Skeletal muscle cell (primary cell): ENCODE data around the gene EPHB4.
"Not testable (repeated sequence)": the region's sequence is repeated elsewhere in the genome, so short reads cannot be mapped to it uniquely, and the experiment has no call there.

ENCODE experiments used
- DNase-seq: peaks from one replicate; pipeline ENCODE4 v3.0.0-alpha.2; 2010; ENCODE audit warnings: low read depth
- H3K4me3 ChIP-seq: 2 replicates; pipeline ENCODE4 v1.5.1; 2011; ENCODE audit warnings: low read depth, mild to moderate bottlenecking, control low read depth, low read length, moderate library complexity

The EPHB4 gene

DNA sequence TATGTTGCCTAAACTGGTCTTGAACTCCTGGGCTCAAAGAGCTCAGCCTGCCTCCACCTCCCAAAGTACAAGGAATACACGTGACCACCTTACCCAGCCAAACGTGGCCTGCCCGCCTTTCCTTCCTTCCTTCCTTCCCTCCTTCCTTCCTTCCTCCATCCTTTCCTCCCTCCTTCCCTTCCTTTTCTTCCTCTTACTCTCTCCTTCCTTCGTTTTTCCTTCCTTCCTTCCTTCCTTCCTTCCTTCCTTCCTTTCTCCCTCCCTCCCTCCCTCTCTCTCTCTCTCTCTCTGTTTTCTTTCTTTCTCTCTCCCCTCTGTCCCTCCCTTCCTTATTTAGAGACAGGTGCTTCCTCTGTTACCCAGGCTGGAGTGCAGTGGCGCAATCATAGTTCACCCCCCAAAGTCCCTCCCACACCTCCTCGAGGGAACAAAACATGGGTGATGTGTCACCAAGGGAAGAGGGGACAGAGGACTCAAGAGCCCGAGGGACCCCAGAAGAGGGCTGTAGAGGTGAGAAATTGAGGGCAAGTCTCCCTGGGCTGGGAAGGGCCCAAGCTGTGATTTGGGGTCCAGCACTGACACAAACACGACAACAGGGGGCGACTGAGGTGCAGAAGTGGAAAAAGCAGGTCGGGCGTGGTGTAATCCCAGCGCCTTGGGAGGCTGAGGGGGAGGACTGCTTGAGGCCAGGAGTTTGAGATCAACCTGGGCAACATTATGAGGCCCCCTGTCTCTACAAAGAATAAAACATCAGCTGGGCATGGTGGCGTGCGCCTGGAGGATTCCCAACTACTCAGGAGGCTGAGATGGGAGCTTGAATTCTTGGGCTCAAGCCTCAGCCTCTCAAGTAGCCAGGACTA lies 28.1 kb downstream of the EPHB4 start:
- no peak overlapping the region for H3K4me3 ChIP-seq
- DNase-seq: peak; percentile 3

DNA sequence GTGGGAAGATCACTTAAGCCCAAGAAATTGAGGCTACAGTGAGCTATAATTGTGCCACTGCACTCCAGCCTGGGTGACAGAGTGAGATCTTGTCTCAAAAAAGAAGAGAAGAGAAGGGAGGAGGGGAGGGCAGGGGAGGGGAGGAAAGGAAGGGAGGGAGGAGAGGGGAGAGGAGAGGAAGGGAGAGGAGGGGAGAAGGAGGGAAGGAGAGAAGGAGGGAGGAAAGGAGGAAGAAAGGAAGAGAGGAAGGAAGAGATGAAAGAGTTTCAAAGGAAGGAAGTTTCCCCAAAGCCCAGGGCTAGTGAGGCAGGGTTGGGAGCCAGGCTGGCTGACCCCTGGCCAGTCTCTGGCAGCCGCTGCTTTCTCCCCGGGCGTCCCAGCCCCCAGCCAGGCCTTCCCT lies 32.6 kb downstream of the EPHB4 start:
- DNase-seq: no peak
- no peak overlapping the region for H3K4me3 ChIP-seq

DNA sequence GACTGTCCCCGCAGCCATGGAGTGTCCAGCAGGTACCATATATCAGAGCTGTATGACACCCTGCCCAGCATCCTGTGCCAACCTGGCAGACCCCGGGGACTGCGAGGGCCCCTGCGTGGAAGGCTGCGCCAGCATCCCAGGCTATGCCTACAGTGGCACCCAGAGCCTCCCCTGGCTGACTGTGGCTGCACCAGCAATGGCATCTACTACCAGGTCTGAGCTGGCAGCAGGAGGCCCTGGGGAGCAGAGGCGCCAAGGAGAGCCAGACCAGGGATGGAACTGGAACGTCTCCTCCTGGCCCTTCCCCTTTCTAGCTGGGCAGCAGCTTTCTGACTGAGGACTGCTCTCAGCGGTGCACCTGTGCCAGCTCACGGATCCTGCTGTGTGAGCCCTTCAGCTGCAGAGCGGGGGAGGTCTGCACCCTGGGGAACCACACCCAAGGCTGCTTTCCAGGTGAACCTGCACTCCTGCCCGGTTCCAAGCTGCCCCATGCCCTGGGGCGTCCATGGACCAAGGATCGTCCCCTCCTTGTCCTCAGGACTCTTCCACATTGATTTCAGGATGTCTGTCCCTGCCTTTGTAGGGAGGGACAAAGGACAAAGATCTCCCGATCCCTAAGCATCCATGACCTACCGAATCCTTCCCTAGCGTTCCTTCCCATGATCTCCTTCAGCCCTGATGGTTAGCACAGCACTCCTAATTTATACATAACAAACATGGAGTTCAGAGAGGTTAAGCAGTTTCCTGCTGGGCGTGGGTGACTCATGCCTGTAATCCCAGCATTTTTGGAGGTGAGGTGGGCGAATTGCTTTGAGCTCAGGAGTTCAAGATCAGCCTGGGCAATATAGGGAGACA lies 33.3 kb downstream of the EPHB4 start:
- H3K4me3 ChIP-seq: no peak overlapping the region
- no peak for DNase-seq

DNA sequence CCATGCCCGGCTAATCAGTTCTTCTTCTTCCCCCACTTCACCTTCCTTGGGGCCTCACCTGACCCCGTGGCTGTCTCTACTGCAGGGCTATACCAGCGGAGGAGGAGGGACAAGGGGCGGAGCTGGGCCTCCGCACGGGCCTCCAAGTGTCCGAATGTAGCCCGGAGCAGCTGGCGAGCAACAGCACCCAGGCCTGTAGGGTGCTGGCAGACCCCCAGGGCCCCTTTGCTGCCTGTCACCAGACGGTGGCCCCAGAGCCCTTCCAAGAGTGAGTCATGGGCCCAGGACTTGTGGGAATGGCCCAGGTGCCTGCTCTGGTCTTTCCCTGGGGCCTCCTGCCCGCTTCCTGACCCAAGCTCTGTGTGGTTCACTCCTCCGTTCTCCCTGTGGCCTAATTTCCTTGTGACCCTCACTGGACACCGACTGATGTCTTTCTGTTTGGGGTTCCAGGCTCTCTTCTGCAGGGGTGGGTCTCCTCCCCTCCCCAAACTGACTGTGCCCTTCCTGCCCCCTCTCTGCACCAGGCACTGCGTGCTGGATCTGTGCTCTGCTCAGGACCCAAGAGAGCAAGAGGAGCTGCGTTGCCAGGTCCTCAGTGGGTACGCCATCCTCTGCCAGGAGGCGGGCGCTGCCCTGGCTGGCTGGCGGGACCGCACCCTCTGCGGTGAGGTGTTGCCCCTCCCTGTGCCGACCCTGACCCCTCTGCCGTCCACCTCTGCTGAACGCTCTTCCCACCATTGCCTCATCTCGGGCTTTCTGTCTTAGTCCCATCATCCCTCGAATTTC lies 35.2 kb downstream of the EPHB4 start:
- DNase-seq: no peak
- H3K4me3 ChIP-seq: no peak overlapping the region

DNA sequence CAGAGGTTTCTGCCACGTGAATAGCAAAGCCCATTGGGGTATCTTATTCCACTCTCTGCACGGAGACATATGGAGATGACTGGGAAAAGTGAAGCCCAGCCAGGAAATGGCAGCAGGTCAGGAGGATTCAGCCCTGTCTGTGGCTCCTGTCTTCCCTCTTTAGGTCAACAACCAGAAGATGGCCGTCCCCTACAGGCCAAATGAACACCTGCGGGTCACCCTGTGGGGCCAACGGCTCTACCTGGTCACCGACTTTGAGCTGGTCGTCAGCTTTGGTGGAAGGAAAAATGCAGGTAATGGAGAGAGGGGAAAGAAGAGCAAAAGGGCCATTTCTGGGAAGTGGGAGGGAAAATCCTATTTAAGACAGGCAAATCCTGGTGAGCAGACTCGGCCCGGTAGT lies 38.3 kb downstream of the EPHB4 start:
- no peak for DNase-seq
- H3K4me3 ChIP-seq: no peak overlapping the region

DNA sequence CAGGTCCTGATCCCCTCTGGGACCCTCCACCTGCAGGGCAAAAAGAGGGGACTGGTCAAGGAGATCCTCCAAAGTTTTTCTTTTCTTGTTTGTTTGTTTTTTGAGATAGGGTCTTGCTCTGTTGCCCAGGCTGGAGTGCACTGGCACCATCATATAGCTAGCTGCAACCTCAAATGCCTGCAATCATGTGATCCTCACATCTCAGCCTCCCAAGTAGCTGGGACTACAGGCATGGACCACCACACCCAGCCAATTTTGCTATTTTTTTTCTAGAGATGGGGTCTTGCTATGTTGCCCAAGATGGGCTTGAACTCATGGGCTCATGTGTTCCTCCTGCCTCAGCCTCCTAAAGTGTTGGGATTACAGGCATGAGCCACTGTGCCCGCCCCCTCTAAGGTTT lies 41.0 kb downstream of the EPHB4 start:
- H3K4me3 ChIP-seq: no peak overlapping the region
- DNase-seq: no peak

DNA sequence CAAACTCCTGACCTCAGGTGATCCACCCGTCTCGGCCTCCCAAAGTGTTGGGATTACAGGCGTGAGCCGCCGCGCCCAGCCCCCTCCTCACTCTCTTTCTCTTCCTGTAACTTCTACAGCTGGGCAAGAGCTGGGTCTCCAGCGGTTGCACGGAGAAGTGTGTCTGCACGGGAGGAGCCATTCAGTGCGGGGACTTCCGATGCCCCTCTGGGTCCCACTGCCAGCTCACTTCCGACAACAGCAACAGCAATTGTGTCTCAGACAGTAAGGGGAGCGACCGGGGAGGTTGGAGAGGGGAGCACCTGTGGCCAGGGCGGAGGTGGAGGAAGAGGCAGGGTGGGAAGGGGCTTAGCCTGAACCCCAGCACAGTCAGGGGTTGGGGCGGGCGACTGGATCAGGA lies 41.4 kb downstream of the EPHB4 start:
- no peak for DNase-seq

DNA sequence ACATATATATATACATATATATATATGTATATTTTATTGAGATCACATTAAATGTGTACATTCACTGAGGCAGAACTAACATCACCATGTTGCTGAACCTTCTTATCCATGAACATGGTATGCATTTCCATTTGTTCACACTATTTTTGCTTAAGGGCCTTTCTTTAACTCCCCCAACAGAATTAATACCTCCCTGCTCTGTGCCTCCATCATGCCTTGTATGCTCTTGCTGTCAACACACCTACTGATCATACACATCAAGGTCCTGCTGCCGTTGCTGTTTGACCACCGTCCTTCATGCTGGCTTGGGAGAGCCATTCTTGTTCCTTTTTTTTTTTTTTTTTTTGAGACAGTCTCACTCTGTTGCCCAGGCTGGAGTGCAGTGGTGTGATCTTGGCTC lies 43.5 kb downstream of the EPHB4 start:
- DNase-seq: no peak
- no peak overlapping the region for H3K4me3 ChIP-seq

More for the DNA sequence above, 41.4 kb downstream of the EPHB4 start:
- H3K4me3 ChIP-seq: no peak overlapping the region

DNA sequence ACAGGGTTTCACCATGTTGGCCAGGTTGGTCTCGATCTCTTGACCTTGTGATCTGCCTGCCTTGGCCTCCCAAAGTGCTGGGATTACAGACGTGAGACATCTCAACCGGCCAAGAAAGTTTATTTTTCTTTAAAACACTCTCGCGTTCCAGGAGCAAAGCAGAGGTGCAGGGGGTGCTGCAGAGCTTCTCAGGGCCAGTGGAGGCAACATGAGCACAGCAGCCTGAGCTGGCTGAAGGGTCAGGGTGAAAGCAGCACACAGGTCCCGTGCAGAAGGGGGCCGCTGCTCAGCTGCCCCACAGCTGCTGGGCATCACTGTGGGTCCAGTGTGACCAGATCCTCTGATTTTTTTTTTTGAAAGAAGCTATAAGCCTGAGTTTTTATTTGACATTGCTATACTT lies 46.1 kb downstream of the EPHB4 start:
- DNase-seq: no peak
- H3K4me3 ChIP-seq: no peak overlapping the region

DNA sequence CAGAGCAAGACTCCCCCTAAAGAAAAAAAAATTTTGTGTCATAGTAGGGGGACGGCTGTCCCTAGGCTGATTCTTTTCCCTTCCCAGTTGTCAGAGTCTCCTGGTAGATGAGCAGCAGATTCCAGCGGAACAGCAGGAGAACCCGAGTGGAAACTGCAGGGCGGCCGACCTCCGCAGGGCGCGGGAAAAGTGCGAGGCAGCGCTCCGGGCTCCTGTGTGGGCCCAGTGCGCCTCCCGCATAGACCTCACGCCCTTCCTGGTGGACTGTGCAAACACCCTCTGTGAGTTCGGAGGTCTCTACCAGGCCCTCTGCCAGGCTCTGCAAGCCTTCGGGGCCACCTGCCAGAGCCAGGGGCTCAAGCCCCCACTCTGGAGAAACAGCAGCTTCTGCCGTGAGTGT lies 48.0 kb downstream of the EPHB4 start:
- H3K4me3 ChIP-seq: no peak overlapping the region
- no peak for DNase-seq

DNA sequence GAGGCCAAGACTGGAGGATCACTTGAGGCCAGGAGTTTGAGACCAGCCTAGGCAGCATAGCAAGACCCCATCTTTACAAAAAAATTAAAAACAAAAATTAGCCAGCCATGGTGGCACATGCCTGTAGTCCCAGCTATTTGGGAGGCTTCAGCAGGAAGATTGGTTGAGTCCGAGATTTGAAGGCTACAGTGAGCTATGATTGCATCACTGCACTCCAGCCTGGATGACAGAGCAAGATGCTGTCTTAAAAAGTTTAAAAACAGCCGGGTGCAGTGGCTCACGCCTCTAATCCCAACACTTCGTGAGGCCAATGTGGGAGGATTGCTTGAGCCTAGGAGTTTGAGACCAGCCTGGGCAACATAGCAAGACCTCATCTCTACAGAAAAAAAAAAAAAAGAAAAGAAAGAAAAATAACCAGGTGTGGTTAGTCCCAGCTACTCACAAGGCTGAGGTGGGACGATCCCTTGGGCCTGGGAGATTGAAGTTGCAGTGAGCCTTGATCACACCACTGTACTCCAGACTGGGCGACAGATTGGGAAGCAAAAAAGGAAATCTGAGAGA lies 49.2 kb downstream of the EPHB4 start:
- DNase-seq: no peak
- H3K4me3 ChIP-seq: no peak overlapping the region

DNA sequence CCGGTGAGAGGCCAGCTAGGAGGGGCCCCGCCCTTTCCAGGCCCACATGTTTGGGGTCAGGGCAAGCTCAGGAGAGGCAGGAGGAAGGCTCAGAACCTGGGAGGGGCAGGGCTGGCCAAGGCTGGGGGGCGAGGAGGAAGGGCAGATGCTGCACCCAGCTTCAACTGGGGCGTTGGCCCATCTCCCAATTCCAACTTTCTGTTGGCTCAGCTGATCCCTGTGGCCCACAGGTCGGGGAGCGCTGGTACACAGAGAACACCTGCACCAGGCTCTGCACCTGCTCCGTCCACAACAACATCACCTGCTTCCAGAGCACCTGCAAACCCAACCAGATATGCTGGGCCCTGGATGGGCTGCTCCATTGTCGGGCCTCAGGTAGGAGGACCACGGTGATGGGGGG lies 53.8 kb downstream of the EPHB4 start:
- H3K4me3 ChIP-seq: no peak overlapping the region
- DNase-seq: no peak

DNA sequence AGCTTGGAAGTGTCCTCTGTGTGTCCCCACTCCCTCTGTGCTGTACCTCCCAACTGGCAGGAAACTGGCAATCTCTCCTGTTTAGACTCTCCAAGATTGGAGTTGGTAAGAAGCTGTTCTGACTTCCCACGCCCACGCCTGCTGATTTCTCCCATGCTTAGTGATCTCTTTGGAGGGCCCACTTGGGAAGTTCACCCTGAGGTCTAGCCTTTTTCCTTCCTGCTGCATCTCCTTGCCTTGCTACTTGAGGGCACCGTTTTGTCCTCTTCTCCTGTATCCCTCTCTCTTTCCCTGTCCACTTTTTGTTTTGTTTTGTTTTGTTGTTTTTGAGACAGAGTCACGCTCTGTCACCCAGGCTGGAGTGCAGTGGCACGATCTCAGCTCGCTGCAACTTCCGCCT lies 58.5 kb downstream of the EPHB4 start:
- DNase-seq: no peak
- H3K4me3 ChIP-seq: no peak overlapping the region

DNA sequence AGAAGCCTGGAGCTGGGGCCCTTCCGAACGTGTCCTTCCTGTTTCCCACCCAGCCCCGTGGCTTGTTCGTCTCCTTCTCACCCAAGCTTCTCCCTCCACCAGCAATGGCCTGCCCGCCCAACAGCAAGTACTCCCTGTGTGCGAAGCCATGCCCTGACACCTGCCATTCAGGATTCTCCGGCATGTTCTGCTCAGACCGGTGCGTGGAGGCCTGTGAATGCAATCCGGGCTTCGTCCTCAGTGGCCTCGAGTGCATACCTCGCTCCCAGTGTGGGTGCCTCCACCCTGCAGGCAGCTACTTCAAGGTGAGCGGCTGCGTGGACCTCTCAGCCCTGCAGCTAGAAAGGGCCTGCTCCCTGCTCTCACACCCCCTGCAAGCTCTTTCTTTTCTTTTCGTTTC lies 62.1 kb downstream of the EPHB4 start:
- no peak overlapping the region for H3K4me3 ChIP-seq
- no peak for DNase-seq

DNA sequence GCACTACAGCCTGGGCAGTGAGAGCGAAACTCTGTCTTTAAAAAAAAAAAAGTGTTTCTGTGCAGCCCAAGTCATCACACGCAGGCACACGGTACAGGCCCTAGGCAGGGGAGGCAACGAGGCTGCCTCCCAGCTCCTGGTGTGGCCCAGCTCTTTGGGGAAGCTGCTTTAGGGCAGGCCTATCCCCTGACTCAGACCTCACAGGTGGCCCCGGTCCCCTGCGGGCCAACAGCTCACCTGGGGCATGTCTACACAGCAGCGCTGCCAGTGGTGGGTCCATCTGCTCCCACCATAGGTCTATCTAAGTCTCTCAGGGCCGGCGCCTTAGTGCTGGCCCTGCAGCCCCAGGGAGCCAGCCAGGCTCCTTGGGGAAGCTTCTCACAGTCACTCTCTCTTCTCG lies 62.5 kb downstream of the EPHB4 start:
- DNase-seq: no peak
- no peak overlapping the region for H3K4me3 ChIP-seq

DNA sequence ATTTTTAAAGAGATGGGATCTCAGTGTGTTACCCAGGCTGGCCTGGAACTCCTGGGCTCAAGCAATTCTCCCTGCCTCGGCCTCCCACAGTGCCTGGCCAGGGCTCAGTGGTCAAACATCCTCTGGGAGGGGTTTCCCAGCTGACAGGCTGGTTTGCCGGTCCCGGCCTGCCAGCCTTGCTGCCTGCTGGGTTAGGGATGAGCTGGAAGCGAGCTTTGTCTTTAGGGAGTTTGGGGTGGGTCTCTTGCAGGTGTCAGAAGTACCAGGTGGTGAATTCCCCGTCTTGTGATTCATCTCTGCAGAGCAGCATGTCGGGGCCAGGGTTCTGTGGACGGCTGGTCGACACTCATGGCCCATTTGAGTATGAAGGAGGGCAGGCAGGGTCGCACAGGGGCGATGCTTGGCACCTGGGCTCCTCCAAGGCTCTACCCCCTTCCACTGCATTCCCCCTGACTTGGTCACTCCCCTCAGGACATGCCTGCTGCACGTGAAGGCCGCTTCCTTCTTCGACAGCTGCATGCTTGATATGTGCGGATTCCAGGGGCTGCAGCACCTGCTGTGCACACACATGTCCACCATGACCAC lies 63.7 kb downstream of the EPHB4 start:
- no peak for DNase-seq
- H3K4me3 ChIP-seq: no peak overlapping the region

DNA sequence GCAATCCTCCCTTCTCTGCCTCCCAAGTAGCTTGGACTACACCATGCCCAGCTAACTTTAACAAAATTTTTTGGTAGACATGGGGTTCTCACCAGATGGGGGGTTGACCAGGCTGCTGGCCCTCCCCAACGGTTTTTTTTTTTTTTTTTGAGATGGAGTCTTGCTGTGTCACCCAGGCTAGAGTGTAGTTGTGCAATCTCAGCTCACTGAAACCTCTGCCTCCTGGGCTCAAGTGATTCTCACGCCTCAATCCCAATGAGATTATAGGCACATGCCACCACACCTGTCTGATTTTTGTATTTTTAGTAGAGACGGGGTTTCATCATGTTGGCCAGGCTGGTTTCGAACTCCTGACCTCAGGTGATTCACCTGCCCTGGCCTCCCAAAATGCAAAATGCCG lies 64.5 kb downstream of the EPHB4 start:
- not testable (repeated sequence) for H3K4me3 ChIP-seq, DNase-seq

DNA sequence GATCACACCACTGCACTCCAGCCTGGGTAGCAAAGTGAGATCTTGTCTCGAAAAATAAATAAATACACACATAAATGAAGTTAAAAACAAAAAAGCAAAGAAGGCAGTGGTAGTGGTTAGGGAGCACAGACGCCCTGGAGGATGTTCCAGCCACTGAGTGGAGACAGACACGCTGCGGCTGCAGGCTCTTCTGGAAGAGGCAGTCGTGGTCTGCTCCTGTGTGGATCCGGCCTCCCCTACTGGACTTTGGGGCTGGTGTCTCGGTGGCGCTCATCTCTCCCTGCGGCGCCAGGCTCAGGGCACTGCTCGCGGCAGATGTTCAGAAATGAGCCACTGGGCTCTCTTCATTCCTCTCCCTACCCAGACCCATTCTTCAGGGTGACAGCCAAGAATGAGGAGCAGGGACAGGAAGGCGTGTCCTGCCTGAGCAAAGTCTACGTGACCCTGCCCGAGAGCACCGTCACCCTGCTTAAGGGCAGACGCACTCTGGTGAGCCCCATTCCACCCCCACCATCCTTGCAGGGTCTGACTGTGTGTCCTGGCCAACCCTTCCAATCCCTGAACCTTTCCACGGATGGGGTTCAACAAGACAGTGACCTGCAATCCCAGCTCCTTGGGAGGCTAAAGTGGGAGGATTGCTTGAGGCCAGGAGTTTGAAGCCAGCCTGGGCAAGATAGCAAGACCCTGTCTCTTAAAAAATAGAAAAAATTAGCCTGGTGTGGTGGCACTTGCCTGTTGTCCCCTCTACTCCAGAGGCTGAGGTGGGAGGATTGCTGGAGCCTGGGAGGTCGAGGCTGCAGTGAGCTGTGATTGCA lies 67.8 kb downstream of the EPHB4 start:
- no peak for DNase-seq
- H3K4me3 ChIP-seq: no peak overlapping the region

DNA sequence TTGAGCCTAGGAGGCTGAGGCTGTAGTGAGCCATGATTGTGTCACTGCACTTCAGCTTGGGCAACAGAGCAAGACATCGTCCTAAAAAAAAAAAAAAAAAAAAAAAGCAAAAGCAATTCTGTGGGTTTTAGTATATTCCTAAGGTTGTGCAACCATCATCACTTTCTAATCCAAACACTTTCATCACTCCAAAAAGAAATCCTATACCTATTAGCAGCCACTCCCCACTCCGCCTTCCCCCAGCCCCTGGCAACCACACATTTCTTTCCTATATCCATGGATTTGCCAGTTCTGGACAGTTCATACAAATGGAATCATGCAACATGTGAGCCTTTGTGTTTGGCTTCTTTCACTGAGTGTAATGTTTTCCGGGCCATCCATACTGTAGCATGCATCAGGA lies 73.6 kb downstream of the EPHB4 start:
- H3K4me3 ChIP-seq: no peak overlapping the region
- no peak for DNase-seq
